NCI-H2107 treated with DMSO at 0.1 percent for 48 hours (cell line): ENCODE results near the gene KIF6.

ENCODE experiments used
- DNase-seq: peaks from one replicate; lab custom pipeline; 2025; ENCODE audit not compliant: unreplicated experiment; lab: John Stamatoyannopoulos, UW

The KIF6 gene, protein sequence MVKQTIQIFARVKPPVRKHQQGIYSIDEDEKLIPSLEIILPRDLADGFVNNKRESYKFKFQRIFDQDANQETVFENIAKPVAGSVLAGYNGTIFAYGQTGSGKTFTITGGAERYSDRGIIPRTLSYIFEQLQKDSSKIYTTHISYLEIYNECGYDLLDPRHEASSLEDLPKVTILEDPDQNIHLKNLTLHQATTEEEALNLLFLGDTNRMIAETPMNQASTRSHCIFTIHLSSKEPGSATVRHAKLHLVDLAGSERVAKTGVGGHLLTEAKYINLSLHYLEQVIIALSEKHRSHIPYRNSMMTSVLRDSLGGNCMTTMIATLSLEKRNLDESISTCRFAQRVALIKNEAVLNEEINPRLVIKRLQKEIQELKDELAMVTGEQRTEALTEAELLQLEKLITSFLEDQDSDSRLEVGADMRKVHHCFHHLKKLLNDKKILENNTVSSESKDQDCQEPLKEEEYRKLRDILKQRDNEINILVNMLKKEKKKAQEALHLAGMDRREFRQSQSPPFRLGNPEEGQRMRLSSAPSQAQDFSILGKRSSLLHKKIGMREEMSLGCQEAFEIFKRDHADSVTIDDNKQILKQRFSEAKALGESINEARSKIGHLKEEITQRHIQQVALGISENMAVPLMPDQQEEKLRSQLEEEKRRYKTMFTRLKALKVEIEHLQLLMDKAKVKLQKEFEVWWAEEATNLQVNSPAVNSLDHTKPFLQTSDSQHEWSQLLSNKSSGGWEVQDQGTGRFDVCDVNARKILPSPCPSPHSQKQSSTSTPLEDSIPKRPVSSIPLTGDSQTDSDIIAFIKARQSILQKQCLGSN

GRCh38 chr6:39724787-39725631, at the start of gene KIF6:
Gene KIF6, minus strand, starts transcription at chr6:39725408. Its CDS starts 98 bp downstream, at chr6:39725310.
- peak; percentile 48 for DNase-seq

GRCh38 chr6:39773782-39774181, 48.6 kb upstream of the KIF6 start:
- no peak for DNase-seq

- DNase-seq, result no peak
These were observed 47.5 kb upstream of the KIF6 start for GRCh38 chr6:39772559-39773273.

GRCh38 chr6:39770446-39770845, 45.2 kb upstream of the KIF6 start:
- no peak for DNase-seq

DNA sequence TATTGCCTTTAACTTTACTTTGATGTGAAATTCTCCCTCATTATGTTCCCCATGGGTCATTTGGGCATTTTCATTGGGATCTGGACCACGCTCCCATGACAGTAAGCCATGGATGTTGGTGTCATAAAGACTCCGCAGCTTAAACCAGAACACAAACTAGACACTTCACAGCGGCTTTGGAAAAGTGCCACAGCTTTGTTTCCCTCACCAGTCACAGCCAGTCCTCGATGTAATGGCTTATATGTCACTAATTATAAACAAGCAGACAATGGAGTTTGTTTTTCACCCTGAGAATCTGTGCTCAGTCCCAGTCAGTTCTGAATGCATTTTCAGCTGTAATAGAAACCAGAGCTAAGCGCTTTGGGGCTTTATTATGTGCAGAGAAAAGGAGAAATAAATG, 43.8 kb upstream of the KIF6 start:
- peak; percentile 38 for DNase-seq

- no peak for DNase-seq
These were observed 40.4 kb upstream of the KIF6 start for GRCh38 chr6:39765508-39766065.

GRCh38 chr6:39760226-39760952, 35.2 kb upstream of the KIF6 start:
- no peak for DNase-seq

DNA sequence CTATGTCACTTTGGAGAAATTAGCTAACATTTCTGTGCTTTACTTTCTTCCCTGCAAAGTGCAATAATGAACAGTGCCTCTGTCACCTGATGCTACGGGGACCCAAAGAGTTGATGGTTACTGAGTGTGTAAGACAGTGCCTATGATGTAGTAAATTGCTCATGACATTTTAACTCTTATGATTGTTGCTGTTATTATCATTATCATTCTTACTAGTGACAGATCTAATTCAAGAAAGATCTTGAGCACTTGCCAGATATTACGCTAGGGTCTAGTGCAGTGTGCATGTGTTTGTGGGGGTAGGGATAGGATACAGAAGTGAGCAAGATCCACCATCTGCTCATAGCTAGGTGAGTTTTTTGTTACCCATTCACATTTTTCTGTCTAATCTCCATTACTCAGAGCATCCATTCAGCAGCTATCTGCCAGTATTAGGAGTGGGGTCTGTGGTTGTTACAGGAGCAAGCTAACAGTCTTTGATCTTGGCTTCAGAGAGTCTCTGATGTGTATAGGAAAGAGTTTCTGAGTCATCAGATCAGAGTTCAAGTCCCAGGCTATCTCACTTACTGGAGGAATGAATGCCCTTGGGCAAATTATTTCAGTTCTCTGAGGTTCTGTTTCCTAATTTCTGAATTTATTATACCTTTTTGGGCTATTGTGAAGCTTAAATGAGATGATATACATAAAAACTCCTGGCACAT, 33.8 kb upstream of the KIF6 start:
- no peak for DNase-seq

- no peak for DNase-seq
These were observed 31.4 kb upstream of the KIF6 start for GRCh38 chr6:39756582-39756981.

DNA sequence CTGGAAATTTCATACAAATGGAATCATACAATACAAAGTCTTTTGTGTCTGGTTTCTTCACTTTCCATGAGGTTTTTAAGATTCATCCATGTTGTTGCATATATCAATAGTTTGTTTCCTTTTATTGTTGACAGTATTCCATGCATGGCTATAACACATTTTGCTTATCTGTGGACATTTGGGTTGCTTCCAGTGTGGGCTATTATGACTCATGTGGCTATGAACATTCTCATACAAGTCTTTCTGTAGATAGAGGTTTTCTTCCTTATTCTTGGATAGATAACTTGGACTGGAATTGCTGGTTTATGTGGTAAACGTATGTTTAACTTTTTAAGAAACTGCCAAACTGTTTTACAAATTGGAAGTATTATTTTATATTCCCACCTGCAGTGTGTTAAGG, 30.0 kb upstream of the KIF6 start:
- no peak for DNase-seq

DNA sequence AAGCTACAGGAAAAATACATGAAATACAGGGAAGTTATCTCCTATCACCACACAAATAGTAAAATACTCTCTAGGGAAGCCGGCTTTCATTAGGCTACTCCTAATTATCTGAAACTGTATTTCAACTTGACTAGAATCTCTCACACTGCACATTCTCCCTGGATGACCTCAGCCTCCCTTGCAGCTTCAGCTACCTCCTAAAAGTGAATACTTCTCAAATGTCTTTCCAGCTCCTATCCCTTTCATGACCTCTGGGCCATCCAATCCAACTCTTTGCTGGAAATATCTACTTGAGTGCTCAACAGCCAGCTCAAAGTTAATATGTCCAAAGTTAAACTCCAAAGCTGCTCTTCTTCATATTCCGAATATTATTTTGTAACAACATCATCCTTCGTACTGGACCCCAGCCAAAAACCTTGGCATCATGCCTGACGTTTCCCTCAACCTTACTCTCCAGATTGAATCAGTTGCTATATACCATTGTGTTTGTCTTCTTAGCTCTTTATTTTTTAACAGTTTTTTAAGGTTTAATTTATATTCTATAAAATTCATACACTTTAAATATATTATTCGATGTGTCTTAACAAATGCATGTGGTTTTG, 29.4 kb upstream of the KIF6 start:
- no peak for DNase-seq

- DNase-seq, result no peak
These were observed 28.5 kb upstream of the KIF6 start for GRCh38 chr6:39753725-39754045.

DNA sequence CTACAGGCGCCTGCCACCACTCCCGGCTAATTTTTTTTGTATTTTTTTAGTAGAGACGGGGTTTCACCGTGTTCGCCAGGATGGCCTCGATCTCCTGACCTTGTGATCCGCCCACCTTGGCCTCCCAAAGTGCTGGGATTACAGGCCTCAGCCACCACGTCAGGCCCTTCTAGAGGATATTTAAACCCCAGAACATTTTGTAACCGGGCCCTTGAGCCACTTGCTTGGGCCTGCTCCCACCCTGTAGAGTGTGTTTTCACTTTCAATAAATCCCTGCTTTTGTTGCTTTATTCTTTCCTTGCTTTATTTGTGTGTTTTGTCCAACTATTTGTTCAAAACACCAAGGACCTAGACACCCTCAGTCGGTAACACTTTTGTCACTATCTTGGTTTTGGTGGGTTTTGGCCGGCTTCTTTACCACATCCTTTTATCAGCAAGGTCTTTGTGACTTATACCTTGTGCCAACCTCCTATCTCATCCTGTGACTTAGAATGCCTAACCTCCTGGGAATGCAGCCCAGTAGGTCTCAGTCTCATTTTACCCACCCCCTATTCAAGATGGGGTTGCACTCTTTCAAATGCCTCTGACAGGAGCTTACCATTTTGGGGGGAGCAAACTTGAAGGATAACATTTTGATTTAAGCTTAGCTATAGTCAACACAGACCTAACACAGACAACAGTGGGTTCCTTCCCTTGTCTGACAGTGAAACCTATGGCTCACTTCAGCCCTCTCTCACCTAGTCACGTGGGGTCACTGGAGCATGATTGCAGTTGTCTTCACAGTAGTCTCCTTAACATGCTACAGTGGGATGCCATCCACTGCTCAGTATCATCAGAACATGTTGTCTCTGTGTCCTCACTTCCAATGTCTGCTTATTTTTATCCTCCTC, 27.9 kb upstream of the KIF6 start:
- no peak for DNase-seq

DNA sequence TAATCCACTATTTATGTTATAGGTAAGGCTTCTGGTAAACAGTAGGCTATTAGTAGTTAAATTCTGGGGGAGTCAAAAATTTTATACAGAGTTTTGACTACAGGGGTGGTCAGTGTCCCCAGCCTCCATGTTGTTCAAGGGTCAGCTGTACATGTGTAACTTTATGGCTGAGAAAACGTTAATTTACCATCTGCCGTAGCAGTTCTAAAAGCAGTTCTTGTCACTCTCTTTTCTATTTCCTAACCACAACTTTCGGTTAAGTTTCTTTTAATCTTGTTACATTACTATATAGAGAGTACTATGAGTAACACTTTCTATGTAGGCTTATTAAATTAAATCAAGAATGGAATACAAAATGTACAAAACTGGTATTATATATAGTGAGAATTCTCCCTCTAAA, 21.6 kb upstream of the KIF6 start:
- no peak for DNase-seq

DNA sequence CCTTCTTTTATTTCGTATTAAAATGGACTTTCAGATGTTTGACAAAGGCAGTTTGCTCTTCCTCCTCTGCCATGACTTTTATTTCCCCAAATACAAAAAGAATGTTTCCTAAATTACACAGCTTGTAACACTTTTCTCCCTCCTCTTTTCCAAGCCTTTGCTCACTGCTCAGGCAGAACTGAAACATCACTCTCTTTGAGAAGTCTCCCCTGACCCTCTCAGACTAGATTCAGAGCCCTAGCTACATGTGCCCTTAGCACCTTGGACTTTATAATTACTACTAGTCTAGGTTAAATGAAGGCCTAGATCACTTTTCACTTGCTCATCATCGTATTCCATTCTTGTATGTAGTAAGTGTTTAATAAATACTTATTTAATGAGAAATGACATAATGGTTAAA, 8.5 kb upstream of the KIF6 start:
- DNase-seq, result no peak

- DNase-seq, result no peak
These were observed 6.4 kb upstream of the KIF6 start for GRCh38 chr6:39731565-39731964.

GRCh38 chr6:39729945-39730344, 4.7 kb upstream of the KIF6 start:
- DNase-seq, result no peak

- no peak for DNase-seq
These were observed 407 bp upstream of the KIF6 start for GRCh38 chr6:39725632-39725997.
